Head of caudate nucleus (tissue), 42 donors: ENCODE data around the gene HSD17B12.

Experiments used
- DNase-seq, 42 donors: peaks; one replicate each; pipeline versions ENCODE4 v3.0.0 to v3.0.0-alpha.2; 2020 to 2021; ENCODE audit warnings: mixed read lengths in 7 of 42
- intact Hi-C: fragments of 100-400 bp; cut with DNase I; formaldehyde crosslinking; loops from one replicate; pipeline ENCODE4 v1.15.0; 2022

HSD17B12 gene

DNA sequence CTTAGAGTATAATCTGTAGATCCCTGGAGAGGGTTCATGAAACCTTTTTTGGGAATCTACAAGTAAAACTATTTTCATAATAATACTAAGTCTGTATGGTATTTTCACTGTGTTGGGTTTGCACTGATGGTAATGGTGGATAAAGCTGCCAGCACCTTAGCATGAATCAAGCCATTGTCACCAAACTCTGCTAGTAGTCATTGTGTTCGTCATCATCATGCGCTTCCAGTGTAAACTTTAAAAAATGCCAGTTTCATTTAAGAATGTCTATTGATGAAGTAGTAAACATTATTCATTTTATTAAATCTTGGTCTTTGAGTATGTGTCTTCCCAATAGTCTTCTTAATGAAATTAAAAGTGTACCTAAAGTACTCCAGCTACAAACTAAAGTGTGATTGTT is 215.1 kb downstream of the HSD17B12 start:
- intact Hi-C loops, result no loop called here
- peak in 11 of 42 donors; percentile 13 to 67 (median 26) for DNase-seq

- DNase-seq, result no peak
- intact Hi-C loops, result no loop called here
These were observed 218.0 kb downstream of the HSD17B12 start for GRCh38 chr11:43898574-43898973.

DNA sequence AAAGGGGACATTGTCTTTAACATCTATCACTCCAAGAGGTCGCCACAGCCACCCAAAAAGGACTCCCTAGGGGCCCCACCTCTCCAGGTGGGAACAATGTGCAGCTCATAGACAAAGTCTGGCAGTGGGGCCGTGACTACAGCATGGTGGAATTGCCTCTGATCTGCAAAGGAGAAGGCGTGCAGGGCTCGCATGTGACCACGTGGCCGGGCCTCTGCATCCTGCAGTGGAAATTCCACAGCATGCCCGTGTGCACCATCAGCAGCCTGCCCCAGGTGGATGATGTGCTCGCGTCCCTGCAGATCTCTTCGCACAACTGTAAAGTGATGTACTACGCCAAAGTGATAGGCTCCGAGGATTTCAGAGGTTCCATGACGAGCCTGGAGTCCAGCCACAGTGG is 218.6 kb downstream of the HSD17B12 start:
- DNase-seq, result no peak
- intact Hi-C loops, result no loop called here

DNA sequence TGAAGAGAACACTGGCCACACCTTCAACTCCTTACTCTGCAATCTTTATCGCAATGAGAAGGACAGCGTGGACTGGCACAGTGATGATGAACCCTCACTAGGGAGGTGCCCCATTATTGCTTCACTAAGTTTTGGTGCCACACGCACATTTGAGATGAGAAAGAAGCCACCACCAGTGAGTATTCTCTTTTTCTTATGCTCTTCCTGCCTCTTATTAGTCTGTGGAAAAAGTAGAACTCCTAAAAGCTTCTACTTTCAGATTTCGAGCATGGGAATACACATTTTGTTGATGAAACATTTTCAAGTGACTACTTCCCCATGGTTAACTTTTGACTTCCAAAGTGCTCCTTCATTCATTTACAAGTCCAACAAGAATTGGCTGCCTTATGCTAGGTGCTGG is 221.0 kb downstream of the HSD17B12 start:
- intact Hi-C loops, result loop anchor here (5.0 kb wide), 1 partner anchor 36 kb away; no protein-coding TSS in a partner anchor
- DNase-seq, result no peak

DNA sequence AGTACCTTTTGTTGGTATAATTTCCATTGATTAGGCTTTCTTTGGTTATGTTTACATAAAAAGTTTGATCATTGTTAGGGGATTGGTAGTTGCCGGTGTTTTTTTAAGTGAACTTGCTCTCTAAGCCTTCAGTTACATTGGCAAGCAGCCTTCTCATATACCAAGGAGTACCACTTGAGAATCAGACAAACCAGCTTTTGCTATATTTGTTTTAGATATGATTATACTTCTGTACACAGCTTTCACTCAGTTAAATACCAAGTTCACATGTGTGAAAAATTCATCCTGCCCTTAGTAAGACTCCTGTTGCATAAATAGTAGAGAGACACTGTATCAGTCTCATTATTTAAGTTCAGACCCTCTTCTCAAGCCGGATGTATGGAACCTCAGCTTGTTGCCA is 222.5 kb downstream of the HSD17B12 start:
- intact Hi-C loops, result loop anchor here (5.0 kb wide), 1 partner anchor 34 kb away; no protein-coding TSS in a partner anchor
- DNase-seq, result no peak

GRCh38 chr11:43903969-43904368 is 223.4 kb downstream of the HSD17B12 start:
- intact Hi-C loops, result loop anchor here (5.0 kb wide), 1 partner anchor 33 kb away; no protein-coding TSS in a partner anchor
- no peak for DNase-seq

DNA sequence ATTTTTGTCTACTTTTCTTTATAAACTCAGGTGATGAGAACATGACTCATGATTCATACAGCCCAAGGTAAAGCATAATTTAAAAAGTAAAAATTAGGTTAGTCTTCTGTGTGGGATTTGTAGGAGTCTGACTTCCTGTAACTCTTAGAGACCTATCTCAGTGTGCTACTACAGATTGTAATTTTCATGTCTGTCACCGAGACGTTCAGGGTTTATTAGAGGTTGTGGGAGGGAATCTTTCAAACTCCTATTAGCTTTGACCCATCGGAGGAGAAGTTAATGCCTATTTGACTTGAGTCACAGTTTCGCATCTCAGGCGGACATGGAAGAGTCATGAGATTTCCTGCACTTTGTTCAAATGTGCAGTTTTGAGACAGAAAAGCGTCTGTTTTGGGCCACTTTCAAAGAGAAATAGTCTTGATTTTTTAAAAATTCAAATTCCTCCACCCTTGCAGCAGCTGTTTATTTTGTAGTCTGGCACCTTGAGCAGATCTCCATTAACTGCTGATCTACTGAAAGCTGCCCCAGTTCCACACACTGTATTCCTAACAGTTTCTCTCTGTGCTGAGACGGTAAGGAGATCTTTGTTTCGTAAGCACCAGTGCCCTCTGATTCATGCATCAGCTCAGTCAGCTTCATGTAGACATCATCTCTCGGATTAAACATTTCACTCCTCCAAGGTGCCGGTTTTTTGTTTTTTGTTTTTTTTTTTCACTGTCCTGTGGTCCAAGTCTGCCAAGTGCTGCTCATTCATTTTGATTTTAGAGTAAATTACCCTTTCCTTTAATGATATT is 224.4 kb downstream of the HSD17B12 start:
- intact Hi-C loops, result loop anchor here (5.0 kb wide), 1 partner anchor 32 kb away; no protein-coding TSS in a partner anchor

DNA sequence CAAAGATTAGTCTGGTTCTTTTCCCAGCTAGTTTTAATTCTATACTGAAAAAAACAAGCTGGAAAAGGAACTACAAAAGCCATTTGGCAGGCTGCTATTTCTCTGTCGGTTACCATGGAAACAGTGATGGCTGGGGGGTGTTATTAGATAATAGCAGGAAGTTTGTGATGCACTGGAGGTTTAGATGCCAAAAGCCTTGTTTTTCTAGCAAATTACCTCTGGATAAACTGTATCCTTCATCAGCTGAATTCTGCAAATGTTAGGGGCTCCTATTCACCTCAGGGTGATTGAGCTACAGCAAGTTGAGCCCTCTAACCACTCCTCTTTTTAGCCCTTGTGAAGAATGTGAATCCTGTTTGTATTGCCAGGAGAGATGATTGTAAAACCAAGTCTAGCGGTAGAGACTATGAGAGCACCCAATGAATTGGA is 225.3 kb downstream of the HSD17B12 start:
- DNase-seq, result peak in 10 of 42 donors; percentile 18 to 74 (median 38)
- intact Hi-C loops, result no loop called here

More for the DNA sequence above, 224.4 kb downstream of the HSD17B12 start:
- peak in 20 of 42 donors; percentile 17 to 81 (median 46) for DNase-seq
